Mucosa of descending colon (tissue), 3 donors: ENCODE measurements around the gene SARS2. TPM values are rescaled to one million over a fixed set of nuclear protein-coding genes. Genes with fewer than 3 reads are reported as not detected.
"Not testable (repeated sequence)": the region's sequence is repeated elsewhere in the genome, so short reads cannot be mapped to it uniquely, and the experiment has no call there.

Source experiments
- ATAC-seq: fragments of 200-7000 bp; cut with Tn5 transposase; one replicate; pipeline ENCODE4 v1.9.1; 2020; ENCODE audit warnings: mild to moderate bottlenecking, moderate library complexity
- DNase-seq, 3 donors: peaks; one replicate each; pipeline ENCODE4 v3.0.0-alpha.2; 2020
- H3K36me3 ChIP-seq: fragments of 200-600 bp; one replicate; pipeline ENCODE4 v1.8.0; 2021; ENCODE audit warnings: low read depth, mild to moderate bottlenecking
- H3K4me1 ChIP-seq: fragments of 200-600 bp; one replicate; pipeline ENCODE4 v1.8.0; 2021; ENCODE audit warnings: low read depth, mild to moderate bottlenecking
- H3K4me3 ChIP-seq: fragments of 200-600 bp; one replicate; pipeline ENCODE4 v1.8.0; 2021; ENCODE audit warnings: mild to moderate bottlenecking
- H3K9me3 ChIP-seq: fragments of 200-600 bp; one replicate; pipeline ENCODE4 v1.8.0; 2021; ENCODE audit warnings: mild to moderate bottlenecking
- intact Hi-C, 2 donors: fragments of 100-400 bp; cut with DNase I in 1 of 2; cut with micrococcal nuclease in 1 of 2; formaldehyde crosslinking; loops; one replicate each; pipeline versions ENCODE4 v1.11.0 to v1.11.1; 2022; cut with DNase I, micrococcal nuclease
- total RNA-seq, 3 donors: library from RNA; stranded (reverse); fragmentation: NEBNext Ultra II Directional in 2 of 3; extraction: Animal tissue kit (Norgen Biotek cat#: 25700) in 2 of 3; gene quantifications; one replicate each; pipeline versions ENCODE4 v1.2.1 to v1.2.4, GENCODE V29; 2021 to 2023
- TF ChIP-seq, protein P1 (sequence below): fragments of 200-600 bp; IDR thresholded peaks from one replicate; pipeline ENCODE4 v1.8.0; 2022; ENCODE audit warnings: antibody characterized with exemption, mild to moderate bottlenecking
- donor health status: DM: no; HTN: no; CAD: no; lungs with moderate emphysema.
- donor health status: DM: no; HTN: no; CAD: no.
- donor health status: DM: no; HTN: yes; CAD: no.

The SARS2 gene
- total RNA-seq, 3 donors from 2014 or later: 20.4 to 32.4 (median 21.8) TPM

DNA sequence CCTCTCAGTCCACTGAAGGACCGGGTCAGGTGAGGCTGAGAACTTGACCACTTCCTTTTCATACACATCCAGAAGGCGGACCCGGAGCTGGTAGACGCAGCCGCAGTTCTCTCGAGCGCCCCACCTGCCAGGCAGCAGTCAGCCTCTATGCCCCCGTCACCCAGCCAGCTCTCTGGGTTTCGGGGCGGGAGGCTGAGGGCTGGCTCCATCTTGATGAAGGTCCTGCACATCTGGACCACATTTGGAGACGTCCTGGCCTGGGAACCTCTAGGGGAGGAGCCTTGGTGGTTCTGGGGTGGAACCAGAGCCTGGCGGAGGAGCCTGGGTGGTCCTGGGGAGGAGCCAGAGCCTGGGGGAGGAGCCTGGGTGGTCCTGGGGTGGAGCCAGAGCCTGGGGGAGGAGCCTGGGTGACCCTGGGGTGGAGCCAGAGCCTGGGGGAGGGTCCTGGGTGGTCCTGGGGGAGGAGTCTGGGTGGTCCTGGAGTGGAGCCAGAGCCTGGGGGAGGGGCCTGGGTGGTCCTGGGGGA, 14.5 kb upstream of the SARS2 start:
- no peak overlapping the region for H3K4me3 ChIP-seq
- peaks cover 3% of the 10 kb centered on the region for H3K4me1 ChIP-seq
- ATAC-seq (no peak), DNase-seq (no peak)
- intact Hi-C loops: no loop called here
- H3K9me3 ChIP-seq: no peaks in the 10 kb centered on the region
- H3K36me3 ChIP-seq: no peaks in the 10 kb centered on the region
- TF ChIP-seq, protein P1, sequence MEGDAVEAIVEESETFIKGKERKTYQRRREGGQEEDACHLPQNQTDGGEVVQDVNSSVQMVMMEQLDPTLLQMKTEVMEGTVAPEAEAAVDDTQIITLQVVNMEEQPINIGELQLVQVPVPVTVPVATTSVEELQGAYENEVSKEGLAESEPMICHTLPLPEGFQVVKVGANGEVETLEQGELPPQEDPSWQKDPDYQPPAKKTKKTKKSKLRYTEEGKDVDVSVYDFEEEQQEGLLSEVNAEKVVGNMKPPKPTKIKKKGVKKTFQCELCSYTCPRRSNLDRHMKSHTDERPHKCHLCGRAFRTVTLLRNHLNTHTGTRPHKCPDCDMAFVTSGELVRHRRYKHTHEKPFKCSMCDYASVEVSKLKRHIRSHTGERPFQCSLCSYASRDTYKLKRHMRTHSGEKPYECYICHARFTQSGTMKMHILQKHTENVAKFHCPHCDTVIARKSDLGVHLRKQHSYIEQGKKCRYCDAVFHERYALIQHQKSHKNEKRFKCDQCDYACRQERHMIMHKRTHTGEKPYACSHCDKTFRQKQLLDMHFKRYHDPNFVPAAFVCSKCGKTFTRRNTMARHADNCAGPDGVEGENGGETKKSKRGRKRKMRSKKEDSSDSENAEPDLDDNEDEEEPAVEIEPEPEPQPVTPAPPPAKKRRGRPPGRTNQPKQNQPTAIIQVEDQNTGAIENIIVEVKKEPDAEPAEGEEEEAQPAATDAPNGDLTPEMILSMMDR: no peak

GRCh38 chr19:38942471-38943181, 12.1 kb upstream of the SARS2 start:
- TF ChIP-seq, protein P1: no peak
- Histone ChIP-seq H3K9me3 (no peaks in the 10 kb centered on the region), H3K4me3 (no peak overlapping the region), H3K4me1 (no peaks in the 10 kb centered on the region), H3K36me3 (no peaks in the 10 kb centered on the region)
- DNase-seq (no peak), ATAC-seq (no peak)
- intact Hi-C loops: no loop called here

- no peak for DNase-seq
- Histone ChIP-seq H3K9me3 (no peaks in the 10 kb centered on the region), H3K36me3 (no peaks in the 10 kb centered on the region), H3K4me3 (no peak overlapping the region), H3K4me1 (no peaks in the 10 kb centered on the region)
- TF ChIP-seq, protein P1: no peak
- no peak for ATAC-seq
- intact Hi-C loops: no loop called here
These were observed 11.4 kb upstream of the SARS2 start for GRCh38 chr19:38941979-38942378.

DNA sequence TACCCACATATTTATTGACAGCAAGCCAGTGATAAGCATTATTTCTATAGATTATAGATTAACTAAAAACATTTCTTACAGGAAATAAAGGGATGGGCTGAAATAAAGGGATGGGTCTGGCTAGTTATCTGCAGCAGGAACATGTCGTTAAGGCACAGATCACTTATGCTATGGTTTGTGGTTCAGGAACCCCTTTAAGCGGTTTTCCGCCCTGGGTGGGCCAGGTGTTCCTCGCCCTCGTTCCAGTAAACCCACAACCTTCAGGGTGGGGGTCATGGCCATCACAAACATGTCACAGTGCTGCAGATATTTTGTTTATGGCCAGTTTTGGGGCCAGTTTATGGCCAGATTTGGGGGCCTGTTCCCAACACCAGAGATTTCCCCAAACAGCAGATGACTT, 10.9 kb upstream of the SARS2 start:
- H3K4me3 ChIP-seq, ATAC-seq, DNase-seq, H3K9me3 ChIP-seq, H3K4me1 ChIP-seq, intact Hi-C loops, H3K36me3 ChIP-seq: not testable (repeated sequence)

DNA sequence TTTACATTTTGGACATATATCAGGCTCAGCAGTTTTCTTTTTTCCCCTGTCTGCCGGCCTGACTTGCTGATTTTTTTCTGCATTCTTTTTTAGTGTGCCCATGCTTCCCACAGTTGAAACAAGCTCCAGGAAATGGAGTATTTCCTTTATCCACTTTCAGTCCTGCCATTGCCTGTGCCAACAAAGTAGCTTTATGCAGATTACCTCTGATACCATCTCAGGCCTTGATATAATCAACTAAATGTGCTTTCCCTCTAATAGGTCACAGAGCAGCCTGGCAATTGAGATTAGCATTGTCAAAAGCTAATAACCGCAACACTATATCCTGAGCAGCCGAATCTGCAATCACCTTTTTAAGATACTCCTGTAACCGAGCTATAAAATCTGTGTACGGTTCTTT, 9.4 kb upstream of the SARS2 start:
- Histone ChIP-seq H3K4me1 (no peaks in the 10 kb centered on the region), H3K36me3 (no peaks in the 10 kb centered on the region), H3K4me3 (no peak overlapping the region), H3K9me3 (peaks cover 7% of the 10 kb centered on the region)
- ATAC-seq (no peak), DNase-seq (no peak)
- TF ChIP-seq, protein P1: no peak
- intact Hi-C loops: no loop called here

DNA sequence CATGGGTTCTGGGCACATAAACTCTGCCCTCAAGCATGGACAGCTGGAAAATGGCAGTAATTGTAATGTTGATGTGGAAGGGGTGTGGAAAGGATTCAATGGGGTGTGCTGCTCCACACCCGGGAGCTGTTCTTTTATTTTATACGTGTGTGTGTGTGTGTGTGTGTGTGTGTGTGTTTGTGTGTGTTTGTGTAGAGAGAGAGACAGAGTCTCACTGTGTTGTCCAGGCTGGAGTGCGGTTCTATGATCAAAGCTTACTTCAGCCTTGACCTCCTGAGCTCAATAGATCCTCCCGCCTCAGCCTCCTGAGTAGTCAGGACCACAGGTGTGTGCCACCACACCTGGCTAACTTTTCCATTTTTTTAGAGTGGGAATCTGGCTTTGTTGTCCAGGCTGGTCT, 3.0 kb upstream of the SARS2 start:
- ATAC-seq (no peak), DNase-seq (no peak)
- peaks cover 10% of the 10 kb centered on the region for H3K9me3 ChIP-seq
- TF ChIP-seq, protein P1: no peak
- H3K36me3 ChIP-seq: peaks cover 9% of the 10 kb centered on the region
- intact Hi-C loops: no loop called here
- peaks cover 15% of the 10 kb centered on the region for H3K4me1 ChIP-seq
- no peak overlapping the region for H3K4me3 ChIP-seq
